Lower leg skin (tissue), 4 donors: ENCODE data around the gene KAZN. TPM values are rescaled to one million over a fixed set of nuclear protein-coding genes. Genes with fewer than 3 reads are reported as not detected.
A peak's percentile ranks its signal among the peaks of the same experiment; 100 is the strongest.

Experiments used
- DNase-seq, 2 donors: peaks; one replicate each; pipeline ENCODE4 v3.0.0-alpha.2; 2019; ENCODE audit warnings: low spot score in 2 of 2
- H3K4me3 ChIP-seq: fragments of 200-600 bp; sonication (generic); 2 replicates; pipeline ENCODE4 v1.5.1; 2017; ENCODE audit warnings: mild to moderate bottlenecking, low read depth; ENCODE audit not compliant: poor library complexity, severe bottlenecking
- POLR2A ChIP-seq, 2 donors: fragments of 450-650 bp; IDR thresholded peaks; one replicate each; pipeline ENCODE4 v1.6.1; 2016 to 2017; ENCODE audit warnings: antibody characterized with exemption in 2 of 2, mild to moderate bottlenecking in 1 of 2, moderate library complexity in 1 of 2
- WGBS, 2 donors: methylation state at CpG; one replicate each; pipeline ENCODE4 v1.1.5; 2018; 5-methylcytosine and 5-hydroxymethylcytosine counted together
- intact Hi-C: fragments of 100-400 bp; cut with DNase I; formaldehyde crosslinking; loops from one replicate; pipeline ENCODE4 v1.15.0; 2023; ENCODE audit warnings: low total_unique reads
- total RNA-seq, 4 donors: library from RNA; depleted of rRNA; stranded (reverse); fragments of >200 nt; gene quantifications; one replicate each; pipeline ENCODE4 v1.1.0, GENCODE V29; 2016
- TF ChIP-seq, protein P1 (sequence below), 3 donors: fragments of 450-650 bp; IDR thresholded peaks; one replicate each; pipeline ENCODE4 v1.5.1; 2016; ENCODE audit warnings: antibody characterized with exemption in 3 of 3, mild to moderate bottlenecking in 3 of 3, moderate library complexity in 2 of 3

KAZN gene
- total RNA-seq, 4 donors from 2014 or later: 21.4 to 36.0 (median 28.4) TPM

DNA sequence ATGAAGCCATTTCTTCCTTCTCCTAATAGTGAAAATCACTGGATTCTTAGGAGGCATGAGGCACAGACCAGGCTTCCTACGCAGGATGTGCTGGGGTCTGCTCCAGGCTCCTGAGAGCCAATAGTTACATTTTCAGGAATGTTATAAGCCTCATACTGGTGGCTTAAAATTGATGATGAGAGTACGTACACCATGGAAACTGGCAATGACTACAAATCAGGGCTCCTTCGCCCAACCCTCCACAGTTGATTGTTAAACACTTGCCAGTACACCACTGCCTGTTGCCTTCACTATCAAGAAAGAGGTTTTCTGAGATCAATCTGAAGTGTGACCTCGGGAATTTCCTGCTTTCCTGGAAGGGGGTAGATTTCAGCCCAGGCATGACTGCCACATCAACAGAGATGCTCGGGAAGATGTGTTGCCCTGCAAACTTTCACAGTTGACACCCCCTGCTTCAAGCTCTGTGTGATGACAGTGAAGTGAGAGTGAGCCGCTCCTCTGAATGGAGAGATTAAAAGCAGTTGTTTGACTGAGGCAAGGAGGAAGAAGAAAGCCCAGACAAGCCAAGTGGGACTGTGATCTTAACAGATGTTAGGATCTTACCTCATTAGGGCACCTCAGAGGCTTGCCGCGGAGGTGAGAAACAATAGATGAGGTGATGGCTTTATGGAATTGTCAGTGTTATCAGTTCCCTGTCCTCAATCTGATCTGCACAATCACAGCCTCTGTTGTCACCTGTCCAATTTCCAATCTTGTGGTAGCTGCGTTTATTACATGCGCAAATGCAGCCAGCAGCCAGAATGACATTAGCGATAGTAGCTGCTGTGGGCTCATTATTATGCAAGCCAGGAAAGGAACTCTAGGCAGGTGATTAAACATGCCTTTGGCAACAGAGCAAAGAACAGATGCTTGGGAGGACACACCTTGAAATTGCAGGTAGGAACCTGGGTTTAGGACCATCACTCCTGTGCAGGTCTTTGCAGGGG lies 277.3 kb downstream of the KAZN start:
- peak in 1 of 2 donors; percentile 20 for DNase-seq
- WGBS, 2 donors: 33 to 38% methylated on average over 11 of the region's 11 CpGs
- no peak overlapping the region for H3K4me3 ChIP-seq
- TF ChIP-seq, protein P1, sequence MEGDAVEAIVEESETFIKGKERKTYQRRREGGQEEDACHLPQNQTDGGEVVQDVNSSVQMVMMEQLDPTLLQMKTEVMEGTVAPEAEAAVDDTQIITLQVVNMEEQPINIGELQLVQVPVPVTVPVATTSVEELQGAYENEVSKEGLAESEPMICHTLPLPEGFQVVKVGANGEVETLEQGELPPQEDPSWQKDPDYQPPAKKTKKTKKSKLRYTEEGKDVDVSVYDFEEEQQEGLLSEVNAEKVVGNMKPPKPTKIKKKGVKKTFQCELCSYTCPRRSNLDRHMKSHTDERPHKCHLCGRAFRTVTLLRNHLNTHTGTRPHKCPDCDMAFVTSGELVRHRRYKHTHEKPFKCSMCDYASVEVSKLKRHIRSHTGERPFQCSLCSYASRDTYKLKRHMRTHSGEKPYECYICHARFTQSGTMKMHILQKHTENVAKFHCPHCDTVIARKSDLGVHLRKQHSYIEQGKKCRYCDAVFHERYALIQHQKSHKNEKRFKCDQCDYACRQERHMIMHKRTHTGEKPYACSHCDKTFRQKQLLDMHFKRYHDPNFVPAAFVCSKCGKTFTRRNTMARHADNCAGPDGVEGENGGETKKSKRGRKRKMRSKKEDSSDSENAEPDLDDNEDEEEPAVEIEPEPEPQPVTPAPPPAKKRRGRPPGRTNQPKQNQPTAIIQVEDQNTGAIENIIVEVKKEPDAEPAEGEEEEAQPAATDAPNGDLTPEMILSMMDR (IDR thresholded peaks at IDR 0.05): no peak
- TF ChIP-seq POLR2A (IDR thresholded peaks at IDR 0.05): no peak
- intact Hi-C loops: no loop called here

DNA sequence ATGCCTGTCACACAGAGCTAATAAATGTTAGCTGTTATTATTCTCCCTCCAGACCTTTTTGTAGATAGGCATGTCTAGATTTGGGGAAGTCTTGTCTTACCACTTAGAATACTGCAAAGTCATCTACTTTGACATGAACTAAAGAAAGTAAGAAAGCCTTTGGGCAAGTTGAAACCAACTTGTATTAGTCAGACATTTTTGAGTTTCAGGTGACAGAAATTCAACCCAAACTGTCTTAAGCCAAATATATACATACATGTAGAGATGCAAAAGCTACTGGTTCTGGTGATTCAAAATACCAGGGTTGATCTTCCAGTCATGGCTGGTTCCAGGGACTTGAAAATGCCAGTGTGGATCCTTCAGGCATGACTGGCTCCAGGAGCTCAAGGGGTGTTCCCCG lies 278.3 kb downstream of the KAZN start:
- 79 to 88% methylated on average over 1 of the region's 1 CpG for WGBS, 2 donors
- intact Hi-C loops: no loop called here
- no peak for DNase-seq
- TF ChIP-seq, protein P1 (IDR thresholded peaks at IDR 0.05): no peak
- TF ChIP-seq POLR2A (IDR thresholded peaks at IDR 0.05): no peak
- no peak overlapping the region for H3K4me3 ChIP-seq

DNA sequence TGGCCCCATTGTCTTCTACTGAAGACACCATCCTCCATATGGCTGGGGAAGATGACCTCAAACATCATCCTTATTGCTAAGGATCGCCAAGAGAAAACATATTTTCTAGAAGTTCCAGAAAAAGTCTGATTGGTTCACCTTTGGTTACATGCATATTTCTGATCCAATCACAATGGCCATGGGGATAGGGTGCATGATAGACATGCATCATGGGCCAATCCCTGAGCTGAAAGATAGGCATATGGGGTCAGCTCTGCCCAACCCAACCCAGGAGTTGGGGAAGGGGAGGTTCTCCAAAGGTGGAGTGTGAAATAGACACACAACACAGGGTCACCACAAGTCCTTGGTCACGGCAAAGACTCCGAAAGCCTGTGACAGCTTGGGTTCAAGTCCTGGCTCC lies 278.7 kb downstream of the KAZN start:
- TF ChIP-seq, protein P1 (IDR thresholded peaks at IDR 0.05): no peak
- no peak for TF ChIP-seq POLR2A (IDR thresholded peaks at IDR 0.05)
- DNase-seq: no peak
- no peak overlapping the region for H3K4me3 ChIP-seq
- WGBS, 2 donors: 89 to 97% methylated on average over 3 of the region's 3 CpGs
- intact Hi-C loops: no loop called here

DNA sequence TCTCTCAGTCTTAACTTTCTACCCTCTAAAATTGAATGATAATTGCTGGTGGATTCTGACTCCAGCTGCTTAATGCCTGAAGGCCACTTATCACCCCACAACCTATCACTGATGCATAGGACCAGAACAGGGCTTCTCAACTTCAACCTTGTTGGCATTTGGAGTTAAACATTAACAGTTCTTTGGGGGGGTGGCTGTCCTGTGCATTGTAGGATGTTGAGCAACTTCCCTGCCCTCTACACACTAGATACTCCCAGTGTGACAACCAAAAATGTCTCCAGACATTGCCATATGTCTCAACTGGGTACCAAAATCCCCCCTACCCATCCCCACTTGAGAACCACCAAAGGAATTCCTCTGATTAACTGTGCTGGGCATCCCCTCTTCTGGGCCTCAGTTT lies 279.6 kb downstream of the KAZN start:
- intact Hi-C loops: no loop called here
- no peak overlapping the region for H3K4me3 ChIP-seq
- TF ChIP-seq, protein P1 (IDR thresholded peaks at IDR 0.05): no peak
- TF ChIP-seq POLR2A (IDR thresholded peaks at IDR 0.05): no peak

DNA sequence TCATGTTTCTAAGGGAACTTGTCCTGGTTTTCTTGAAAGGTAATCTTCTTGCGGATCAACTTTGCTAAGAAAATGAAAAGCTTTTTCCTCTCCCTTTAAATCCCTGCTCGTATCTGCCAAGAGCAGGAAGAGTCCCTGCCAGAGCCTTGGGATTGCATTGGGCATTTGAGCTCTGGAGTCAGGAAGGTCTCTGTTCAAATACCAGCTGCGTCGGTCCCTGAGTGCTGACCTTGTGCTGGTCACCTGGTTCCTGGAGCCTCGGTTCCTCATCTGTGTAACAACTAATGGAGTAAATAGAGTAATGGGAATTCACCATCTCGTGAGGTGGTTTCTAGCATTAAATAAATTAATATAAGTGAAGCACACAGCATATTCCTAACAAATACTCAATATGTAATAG lies 280.5 kb downstream of the KAZN start:
- intact Hi-C loops: no loop called here
- TF ChIP-seq POLR2A (IDR thresholded peaks at IDR 0.05): no peak
- TF ChIP-seq, protein P1 (IDR thresholded peaks at IDR 0.05): no peak
- 53 to 69% methylated on average over 6 of the region's 6 CpGs for WGBS, 2 donors
- H3K4me3 ChIP-seq: no peak overlapping the region
- DNase-seq: no peak

More for the DNA sequence above, 279.6 kb downstream of the KAZN start:
- no peak for DNase-seq
